HUES64 (cell line): ENCODE results near the gene AATF.

Source experiments
- H3K27ac ChIP-seq: 2 replicates; pipeline ENCODE4 v1.7.0; 2013; ENCODE audit warnings: low read depth, low read length, inconsistent platforms
- H3K27me3 ChIP-seq: 2 replicates; pipeline ENCODE4 v1.6.1; 2013; ENCODE audit warnings: mild to moderate bottlenecking, low read length; ENCODE audit not compliant: insufficient read depth
- H3K36me3 ChIP-seq: 2 replicates; pipeline ENCODE4 v1.6.1; 2013; ENCODE audit warnings: mild to moderate bottlenecking, low read length; ENCODE audit not compliant: insufficient read depth
- H3K4me1 ChIP-seq: 2 replicates; pipeline ENCODE4 v1.6.1; 2013; ENCODE audit warnings: mild to moderate bottlenecking, low read length, moderate library complexity; ENCODE audit not compliant: insufficient read depth
- H3K4me3 ChIP-seq: 2 replicates; pipeline ENCODE4 v1.5.1; 2013; ENCODE audit warnings: mild to moderate bottlenecking, low read length, moderate library complexity
- H3K9ac ChIP-seq: 2 replicates; pipeline ENCODE4 v1.6.1; 2013; ENCODE audit warnings: mild to moderate bottlenecking, low read depth, low read length
- H3K9me3 ChIP-seq: 2 replicates; pipeline ENCODE4 v1.6.1; 2013; ENCODE audit warnings: low read depth, low read length; ENCODE audit not compliant: insufficient read depth
- WGBS: fragments of 150-250, 120-280 bp; methylation state at CpG from one replicate; pipeline ENCODE4 v1.1.7; 2013; ENCODE audit warnings: missing lambda C conversion rate; 5-methylcytosine and 5-hydroxymethylcytosine counted together

The AATF gene

GRCh38 chr17:36920032-36921005, 28.4 kb upstream of the AATF start:
- Histone ChIP-seq H3K27me3 (peaks cover 18% of the 10 kb centered on the region), H3K36me3 (no peaks in the 10 kb centered on the region), H3K9me3 (no peaks in the 10 kb centered on the region), H3K4me1 (peaks cover 63% of the 10 kb centered on the region), H3K9ac (no peak overlapping the region), H3K27ac (peak overlapping the region; percentile 1; the same call in 1 of the 2 replicates), H3K4me3 (peak overlapping the region; percentile 1; the same call in 1 of the 2 replicates)
- WGBS, result 26% methylated on average over 17 of the region's 18 CpGs

GRCh38 chr17:36921095-36921851, 27.5 kb upstream of the AATF start:
- 5% methylated on average over 5 of the region's 7 CpGs for WGBS
- Histone ChIP-seq H3K9me3 (no peaks in the 10 kb centered on the region), H3K4me1 (peaks cover 63% of the 10 kb centered on the region), H3K9ac (peak overlapping the region; percentile 2; the same call in 1 of the 2 replicates), H3K27ac (peak overlapping the region; percentile 69), H3K27me3 (peaks cover 27% of the 10 kb centered on the region), H3K4me3 (no peak overlapping the region), H3K36me3 (no peaks in the 10 kb centered on the region)

- H3K36me3 ChIP-seq, result no peaks in the 10 kb centered on the region
- H3K27me3 ChIP-seq, result peaks cover 34% of the 10 kb centered on the region
- H3K9me3 ChIP-seq, result no peaks in the 10 kb centered on the region
- no peak overlapping the region for H3K9ac ChIP-seq
- H3K27ac ChIP-seq, result no peak overlapping the region
- peaks cover 63% of the 10 kb centered on the region for H3K4me1 ChIP-seq
- H3K4me3 ChIP-seq, result no peak overlapping the region
These were observed 26.6 kb upstream of the AATF start for GRCh38 chr17:36922175-36922574.

GRCh38 chr17:36923814-36924221, 24.9 kb upstream of the AATF start:
- WGBS, result 75% methylated on average over 5 of the region's 5 CpGs

GRCh38 chr17:36926226-36926625, 22.5 kb upstream of the AATF start:
- no peaks in the 10 kb centered on the region for H3K9me3 ChIP-seq
- H3K27ac ChIP-seq, result no peak overlapping the region
- no peak overlapping the region for H3K4me3 ChIP-seq
- WGBS, result 28% methylated on average over 2 of the region's 3 CpGs
- no peaks in the 10 kb centered on the region for H3K36me3 ChIP-seq
- H3K27me3 ChIP-seq, result peaks cover 72% of the 10 kb centered on the region
- no peak overlapping the region for H3K9ac ChIP-seq
- H3K4me1 ChIP-seq, result peaks cover 60% of the 10 kb centered on the region

More at GRCh38 chr17:36923814-36924221, 24.9 kb upstream of the AATF start:
- H3K4me1 ChIP-seq, result peaks cover 62% of the 10 kb centered on the region
- no peaks in the 10 kb centered on the region for H3K36me3 ChIP-seq
- no peak overlapping the region for H3K9ac ChIP-seq
- no peaks in the 10 kb centered on the region for H3K9me3 ChIP-seq
- no peak overlapping the region for H3K27ac ChIP-seq
- H3K4me3 ChIP-seq, result no peak overlapping the region
- peaks cover 51% of the 10 kb centered on the region for H3K27me3 ChIP-seq

GRCh38 chr17:36926701-36927100, 22.1 kb upstream of the AATF start:
- Histone ChIP-seq H3K9me3 (no peaks in the 10 kb centered on the region), H3K4me3 (no peak overlapping the region), H3K36me3 (no peaks in the 10 kb centered on the region), H3K4me1 (peaks cover 60% of the 10 kb centered on the region), H3K27ac (no peak overlapping the region), H3K9ac (no peak overlapping the region), H3K27me3 (peaks cover 76% of the 10 kb centered on the region)
- 88% methylated on average over 2 of the region's 2 CpGs for WGBS

- Histone ChIP-seq H3K27ac (no peak overlapping the region), H3K9ac (no peak overlapping the region), H3K36me3 (no peaks in the 10 kb centered on the region), H3K9me3 (no peaks in the 10 kb centered on the region), H3K4me1 (peaks cover 58% of the 10 kb centered on the region), H3K27me3 (peaks cover 82% of the 10 kb centered on the region), H3K4me3 (peak overlapping the region; percentile 31)
- 52% methylated on average over 11 of the region's 13 CpGs for WGBS
These were observed 20.0 kb upstream of the AATF start for GRCh38 chr17:36928471-36929345.

- Histone ChIP-seq H3K4me3 (no peak overlapping the region), H3K27me3 (peaks cover 95% of the 10 kb centered on the region), H3K36me3 (no peaks in the 10 kb centered on the region), H3K9me3 (no peaks in the 10 kb centered on the region), H3K9ac (no peak overlapping the region), H3K4me1 (peaks cover 59% of the 10 kb centered on the region), H3K27ac (no peak overlapping the region)
- WGBS, result 49% methylated on average over 13 of the region's 16 CpGs
These were observed 18.7 kb upstream of the AATF start for GRCh38 chr17:36929851-36930582.

- 80% methylated on average over 1 of the region's 1 CpG for WGBS
- no peaks in the 10 kb centered on the region for H3K9me3 ChIP-seq
These were observed 18.2 kb upstream of the AATF start for GRCh38 chr17:36930583-36930900.

GRCh38 chr17:36931096-36931696, 17.6 kb upstream of the AATF start:
- WGBS, result 44% methylated on average over 7 of the region's 7 CpGs
- peaks cover 98% of the 10 kb centered on the region for H3K27me3 ChIP-seq

More at GRCh38 chr17:36930583-36930900, 18.2 kb upstream of the AATF start:
- Histone ChIP-seq H3K9ac (no peak overlapping the region), H3K4me3 (no peak overlapping the region), H3K27me3 (peaks cover 98% of the 10 kb centered on the region), H3K36me3 (no peaks in the 10 kb centered on the region), H3K4me1 (peaks cover 59% of the 10 kb centered on the region), H3K27ac (no peak overlapping the region)

More at GRCh38 chr17:36931096-36931696, 17.6 kb upstream of the AATF start:
- Histone ChIP-seq H3K36me3 (no peaks in the 10 kb centered on the region), H3K4me1 (peaks cover 59% of the 10 kb centered on the region), H3K9ac (no peak overlapping the region), H3K4me3 (no peak overlapping the region), H3K9me3 (no peaks in the 10 kb centered on the region), H3K27ac (no peak overlapping the region)
